Measurements from ENCODE around the gene HECW1. TPM values are rescaled to one million over a fixed set of nuclear protein-coding genes. Genes with fewer than 3 reads are reported as not detected.

HECW1 gene
- total RNA-seq, 1 donor: 2.9 TPM

DNA sequence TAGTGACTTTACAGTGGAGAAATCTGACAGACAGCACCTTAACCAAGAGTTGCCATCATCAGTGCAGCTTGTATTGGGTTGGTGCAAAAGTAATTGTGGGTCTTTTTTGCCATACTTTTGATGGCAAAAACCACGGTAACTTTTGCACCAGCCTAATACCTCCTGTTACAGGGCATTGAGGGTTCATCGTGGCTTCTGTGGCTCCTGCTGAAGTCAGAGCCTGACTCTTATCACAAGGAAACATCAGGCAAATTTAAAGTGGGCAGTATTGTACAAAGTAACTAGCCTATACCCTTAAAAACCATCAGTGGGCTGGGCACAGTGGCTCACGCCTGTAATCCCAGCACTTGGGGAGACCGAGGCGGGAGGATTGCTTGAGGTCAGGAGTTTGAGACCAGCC lies 117.4 kb downstream of the HECW1 start:
- DNase-seq (ENCODE audit: insufficient read length, low spot score, missing footprints): no peak
- H3K4me1 ChIP-seq (ENCODE audit: insufficient read depth, low read length): no peaks in the 10 kb centered on the region
- H2AFZ ChIP-seq (ENCODE audit: low read length): no peak overlapping the region
- no peaks in the 10 kb centered on the region for H3K9me3 ChIP-seq (ENCODE audit: low read depth, low read length)
- peaks cover 5% of the 10 kb centered on the region for H3K27me3 ChIP-seq (ENCODE audit: insufficient read depth, low read length)
- no peaks in the 10 kb centered on the region for H3K36me3 ChIP-seq (ENCODE audit: insufficient read depth, low read length)
- TF ChIP-seq, protein P1, sequence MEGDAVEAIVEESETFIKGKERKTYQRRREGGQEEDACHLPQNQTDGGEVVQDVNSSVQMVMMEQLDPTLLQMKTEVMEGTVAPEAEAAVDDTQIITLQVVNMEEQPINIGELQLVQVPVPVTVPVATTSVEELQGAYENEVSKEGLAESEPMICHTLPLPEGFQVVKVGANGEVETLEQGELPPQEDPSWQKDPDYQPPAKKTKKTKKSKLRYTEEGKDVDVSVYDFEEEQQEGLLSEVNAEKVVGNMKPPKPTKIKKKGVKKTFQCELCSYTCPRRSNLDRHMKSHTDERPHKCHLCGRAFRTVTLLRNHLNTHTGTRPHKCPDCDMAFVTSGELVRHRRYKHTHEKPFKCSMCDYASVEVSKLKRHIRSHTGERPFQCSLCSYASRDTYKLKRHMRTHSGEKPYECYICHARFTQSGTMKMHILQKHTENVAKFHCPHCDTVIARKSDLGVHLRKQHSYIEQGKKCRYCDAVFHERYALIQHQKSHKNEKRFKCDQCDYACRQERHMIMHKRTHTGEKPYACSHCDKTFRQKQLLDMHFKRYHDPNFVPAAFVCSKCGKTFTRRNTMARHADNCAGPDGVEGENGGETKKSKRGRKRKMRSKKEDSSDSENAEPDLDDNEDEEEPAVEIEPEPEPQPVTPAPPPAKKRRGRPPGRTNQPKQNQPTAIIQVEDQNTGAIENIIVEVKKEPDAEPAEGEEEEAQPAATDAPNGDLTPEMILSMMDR (IDR thresholded peaks at IDR 0.05; ENCODE audit: extremely low read depth, low read depth, low read length): no peak
- H3K4me3 ChIP-seq (ENCODE audit: insufficient read depth, low read length): no peak overlapping the region
- H4K20me1 ChIP-seq (ENCODE audit: insufficient read depth, low read length): no peaks in the 10 kb centered on the region
- no peaks in the 10 kb centered on the region for H3K79me2 ChIP-seq (ENCODE audit: insufficient read depth, low read length)
- no peak overlapping the region for H3K27ac ChIP-seq (ENCODE audit: low read depth, low read length)
- H3K4me2 ChIP-seq (ENCODE audit: insufficient read depth, low read length): no peak overlapping the region

DNA sequence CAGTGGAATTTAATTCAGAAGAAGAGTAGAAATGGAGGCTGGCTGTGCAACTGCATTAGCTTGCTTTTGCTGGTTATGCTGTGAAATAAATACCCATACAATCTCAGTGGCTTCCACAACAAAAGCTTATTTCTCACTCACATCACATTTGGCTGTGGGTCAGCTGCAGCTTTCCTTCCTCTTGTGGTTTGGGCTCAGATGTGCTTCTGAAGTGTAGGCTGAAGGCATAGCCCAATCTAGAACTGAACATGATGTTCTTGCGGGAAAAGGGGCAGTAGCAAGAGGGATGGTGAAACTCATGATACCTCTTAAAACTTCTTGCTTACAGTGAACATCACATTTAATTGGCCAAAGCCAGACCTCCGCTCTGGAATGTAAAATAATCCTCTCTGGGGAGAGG lies 119.9 kb downstream of the HECW1 start:
- H3K9me3 ChIP-seq (ENCODE audit: low read depth, low read length): no peaks in the 10 kb centered on the region
- TF ChIP-seq, protein P1 (IDR thresholded peaks at IDR 0.05; ENCODE audit: extremely low read depth, low read depth, low read length): no peak
- no peak overlapping the region for H3K4me3 ChIP-seq (ENCODE audit: insufficient read depth, low read length)
- no peaks in the 10 kb centered on the region for H3K79me2 ChIP-seq (ENCODE audit: insufficient read depth, low read length)
- H3K27ac ChIP-seq (ENCODE audit: low read depth, low read length): no peak overlapping the region
- H3K4me1 ChIP-seq (ENCODE audit: insufficient read depth, low read length): no peaks in the 10 kb centered on the region
- no peak for DNase-seq (ENCODE audit: insufficient read length, low spot score, missing footprints)
- no peaks in the 10 kb centered on the region for H4K20me1 ChIP-seq (ENCODE audit: insufficient read depth, low read length)
- H3K4me2 ChIP-seq (ENCODE audit: insufficient read depth, low read length): no peak overlapping the region
- H2AFZ ChIP-seq (ENCODE audit: low read length): no peak overlapping the region
- H3K27me3 ChIP-seq (ENCODE audit: insufficient read depth, low read length): peaks cover 5% of the 10 kb centered on the region
- H3K36me3 ChIP-seq (ENCODE audit: insufficient read depth, low read length): no peaks in the 10 kb centered on the region

DNA sequence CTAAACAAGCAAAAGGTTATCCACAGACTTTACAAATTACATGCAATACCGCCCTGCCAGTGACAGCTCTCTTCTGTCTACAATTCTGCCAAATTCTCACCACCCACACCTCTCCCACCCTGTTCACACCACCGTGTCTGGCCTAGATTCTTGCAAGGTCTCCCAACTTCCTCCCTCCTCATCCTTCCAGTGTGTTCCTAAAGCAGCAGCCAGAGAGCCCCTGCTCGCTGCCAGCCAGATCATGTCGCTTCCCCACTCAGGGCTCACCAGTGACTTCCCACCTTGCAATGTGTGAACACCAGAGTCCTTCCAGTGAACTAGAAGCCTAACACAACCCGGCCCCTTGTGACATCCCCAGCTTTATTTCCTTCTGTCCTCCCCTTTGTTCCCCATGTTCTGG lies 121.6 kb downstream of the HECW1 start:
- no peak overlapping the region for H3K4me3 ChIP-seq (ENCODE audit: insufficient read depth, low read length)
- H3K27me3 ChIP-seq (ENCODE audit: insufficient read depth, low read length): peaks cover 5% of the 10 kb centered on the region
- DNase-seq (ENCODE audit: insufficient read length, low spot score, missing footprints): no peak
- no peaks in the 10 kb centered on the region for H3K79me2 ChIP-seq (ENCODE audit: insufficient read depth, low read length)
- H3K36me3 ChIP-seq (ENCODE audit: insufficient read depth, low read length): no peaks in the 10 kb centered on the region
- H2AFZ ChIP-seq (ENCODE audit: low read length): no peak overlapping the region
- no peaks in the 10 kb centered on the region for H3K4me1 ChIP-seq (ENCODE audit: insufficient read depth, low read length)
- H3K9me3 ChIP-seq (ENCODE audit: low read depth, low read length): no peaks in the 10 kb centered on the region
- H4K20me1 ChIP-seq (ENCODE audit: insufficient read depth, low read length): no peaks in the 10 kb centered on the region
- H3K4me2 ChIP-seq (ENCODE audit: insufficient read depth, low read length): no peak overlapping the region
- TF ChIP-seq, protein P1 (IDR thresholded peaks at IDR 0.05; ENCODE audit: extremely low read depth, low read depth, low read length): no peak
- H3K27ac ChIP-seq (ENCODE audit: low read depth, low read length): no peak overlapping the region

DNA sequence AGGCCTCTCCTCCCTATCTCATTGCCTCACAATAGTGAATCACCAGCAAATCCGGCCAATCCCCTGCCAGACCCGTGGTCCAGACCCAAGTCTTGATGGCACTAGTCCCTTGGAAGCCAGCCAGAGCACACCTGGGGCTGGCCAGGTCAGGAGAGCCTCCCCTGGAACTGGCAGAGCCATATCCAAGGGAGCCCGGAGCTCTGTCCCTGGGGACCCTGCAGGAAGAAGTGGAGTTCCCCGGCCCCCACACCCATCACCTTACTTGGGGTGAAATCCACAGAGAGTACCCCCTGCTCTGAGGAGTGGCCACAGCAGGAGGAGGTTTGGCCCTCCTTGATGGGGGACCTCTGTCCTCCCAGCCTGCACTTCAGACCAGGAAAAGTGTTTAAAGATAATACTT lies 122.5 kb downstream of the HECW1 start:
- H2AFZ ChIP-seq (ENCODE audit: low read length): no peak overlapping the region
- no peaks in the 10 kb centered on the region for H3K9me3 ChIP-seq (ENCODE audit: low read depth, low read length)
- H3K27ac ChIP-seq (ENCODE audit: low read depth, low read length): no peak overlapping the region
- H4K20me1 ChIP-seq (ENCODE audit: insufficient read depth, low read length): no peaks in the 10 kb centered on the region
- no peak for DNase-seq (ENCODE audit: insufficient read length, low spot score, missing footprints)
- no peak overlapping the region for H3K4me2 ChIP-seq (ENCODE audit: insufficient read depth, low read length)
- TF ChIP-seq, protein P1 (IDR thresholded peaks at IDR 0.05; ENCODE audit: extremely low read depth, low read depth, low read length): no peak
- no peaks in the 10 kb centered on the region for H3K36me3 ChIP-seq (ENCODE audit: insufficient read depth, low read length)
- H3K4me1 ChIP-seq (ENCODE audit: insufficient read depth, low read length): no peaks in the 10 kb centered on the region
- H3K79me2 ChIP-seq (ENCODE audit: insufficient read depth, low read length): no peaks in the 10 kb centered on the region
- no peak overlapping the region for H3K4me3 ChIP-seq (ENCODE audit: insufficient read depth, low read length)
- peaks cover 2% of the 10 kb centered on the region for H3K27me3 ChIP-seq (ENCODE audit: insufficient read depth, low read length)
